M059J (cell line): ENCODE results near the gene CHPF. TPM values are rescaled to one million over a fixed set of nuclear protein-coding genes. Genes with fewer than 3 reads are reported as not detected.

Source experiments
- DNase-seq: peaks from one replicate; pipeline ENCODE4 v3.0.0-alpha.2; 2012; ENCODE audit warnings: low read depth
- total RNA-seq: library from RNA; depleted of rRNA; stranded (reverse); fragments of >200 nt; shearing (Covaris generic); gene quantifications from 2 replicates; pipeline ENCODE4 v1.2.3, GENCODE V29; 2014

CHPF gene
- total RNA-seq, 1 experiment from 2014 or later = 227 TPM

GRCh38 chr2:219514836-219515235, 28.8 kb downstream of the CHPF start:
- no peak for DNase-seq

- no peak for DNase-seq
These were observed 29.3 kb downstream of the CHPF start, which contains the start of gene ASIC4 for GRCh38 chr2:219514196-219514761. Gene ASIC4, plus strand, starts transcription at chr2:219514482. Its CDS starts 243 bp downstream, at chr2:219514725.

GRCh38 chr2:219513787-219514186, 29.8 kb downstream of the CHPF start:
- no peak for DNase-seq

- DNase-seq = no peak
These were observed 30.9 kb downstream of the CHPF start for GRCh38 chr2:219512524-219513216.

- no peak for DNase-seq
These were observed 31.9 kb downstream of the CHPF start for GRCh38 chr2:219511547-219512325.

- no peak for DNase-seq
These were observed 33.0 kb downstream of the CHPF start for GRCh38 chr2:219510512-219511135.

GRCh38 chr2:219509780-219510511, 33.7 kb downstream of the CHPF start:
- peak; percentile 51 for DNase-seq

- no peak for DNase-seq
These were observed 34.4 kb downstream of the CHPF start for GRCh38 chr2:219508971-219509779.

GRCh38 chr2:219508444-219508734, 35.2 kb downstream of the CHPF start:
- no peak for DNase-seq

GRCh38 chr2:219507581-219508443, 35.8 kb downstream of the CHPF start:
- DNase-seq = no peak

- no peak for DNase-seq
These were observed 36.6 kb downstream of the CHPF start for GRCh38 chr2:219506802-219507526.

- DNase-seq = no peak
These were observed 37.3 kb downstream of the CHPF start for GRCh38 chr2:219506153-219506801.

- no peak for DNase-seq
These were observed 38.0 kb downstream of the CHPF start for GRCh38 chr2:219505585-219505984.

- DNase-seq = no peak
These were observed 41.0 kb downstream of the CHPF start for GRCh38 chr2:219502618-219503017.

GRCh38 chr2:219501849-219502248, 41.8 kb downstream of the CHPF start:
- no peak for DNase-seq

- DNase-seq = peak; percentile 47
These were observed 43.5 kb downstream of the CHPF start for GRCh38 chr2:219500135-219500534.

GRCh38 chr2:219499555-219499954, 44.1 kb downstream of the CHPF start:
- no peak for DNase-seq

GRCh38 chr2:219499058-219499307, 44.6 kb downstream of the CHPF start:
- no peak for DNase-seq
